Measurements from ENCODE around the gene AMBRA1. TPM values are rescaled to one million over a fixed set of nuclear protein-coding genes. Genes with fewer than 3 reads are reported as not detected.

AMBRA1 gene
- total RNA-seq, 1 donor from 2014 or later = 29.4 TPM

DNA sequence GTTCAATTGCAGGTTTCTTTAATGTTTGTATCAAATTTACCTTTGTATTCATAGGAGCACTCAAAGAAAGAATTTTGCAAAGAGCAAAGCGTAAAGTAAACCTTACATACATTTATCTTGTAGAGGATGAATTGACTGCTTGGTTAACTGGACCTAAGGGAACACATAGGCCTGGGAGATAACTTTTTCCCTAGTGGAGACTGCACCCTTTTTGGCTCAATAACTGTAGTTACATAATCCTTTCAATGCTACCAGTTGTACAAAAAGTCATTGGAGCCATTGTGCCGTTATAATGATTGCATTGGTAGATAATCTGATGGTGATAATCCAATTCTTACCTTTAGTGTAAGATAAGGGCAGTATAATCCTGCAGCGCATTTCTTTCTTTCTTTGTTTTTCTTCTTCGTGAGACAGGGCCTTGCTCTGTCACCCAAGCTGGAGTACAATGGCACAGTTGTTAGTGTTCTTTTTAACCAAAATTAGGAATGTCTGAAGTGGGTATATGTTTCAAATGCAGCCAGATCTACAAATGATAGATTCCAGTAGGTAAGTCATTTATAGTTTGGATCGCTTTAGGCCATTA, 41.8 kb upstream of the AMBRA1 start:
- Histone ChIP-seq H3K79me2 (ENCODE audit: insufficient read depth, low read length) (peaks cover 12% of the 10 kb centered on the region), H4K20me1 (ENCODE audit: insufficient read depth, low read length) (peaks cover 15% of the 10 kb centered on the region), H3K4me1 (ENCODE audit: insufficient read depth, low read length) (no peaks in the 10 kb centered on the region), H2AFZ (ENCODE audit: low read depth, low read length) (no peak overlapping the region), H3K36me3 (ENCODE audit: insufficient read depth, low read length) (peaks cover 15% of the 10 kb centered on the region), H3K9me3 (ENCODE audit: insufficient read depth, low read depth, low read length) (no peaks in the 10 kb centered on the region), H3K9ac (ENCODE audit: low read length) (no peak overlapping the region), H3K4me3 (ENCODE audit: insufficient read depth, low read depth, low read length) (no peak overlapping the region), H3K27ac (ENCODE audit: low read depth, low read length) (no peak overlapping the region), H3K27me3 (ENCODE audit: insufficient read depth, low read length) (no peaks in the 10 kb centered on the region), H3K4me2 (ENCODE audit: low read length) (no peak overlapping the region)
- FAIRE-seq = no peak
- no peak overlapping the region for H3K4me3 Mint-ChIP-seq (ENCODE audit: unreplicated experiment)
- H3K27me3 Mint-ChIP-seq (ENCODE audit: low read depth, unreplicated experiment) = no peaks in the 10 kb centered on the region
- DNase-seq (ENCODE audit: low read depth) = no peak
- no peak overlapping the region for H3K27ac Mint-ChIP-seq (ENCODE audit: unreplicated experiment)
- TF ChIP-seq EZH2 (IDR thresholded peaks at IDR 0.05; ENCODE audit: insufficient read depth, low read length) = no peak
- TF ChIP-seq, protein P1, sequence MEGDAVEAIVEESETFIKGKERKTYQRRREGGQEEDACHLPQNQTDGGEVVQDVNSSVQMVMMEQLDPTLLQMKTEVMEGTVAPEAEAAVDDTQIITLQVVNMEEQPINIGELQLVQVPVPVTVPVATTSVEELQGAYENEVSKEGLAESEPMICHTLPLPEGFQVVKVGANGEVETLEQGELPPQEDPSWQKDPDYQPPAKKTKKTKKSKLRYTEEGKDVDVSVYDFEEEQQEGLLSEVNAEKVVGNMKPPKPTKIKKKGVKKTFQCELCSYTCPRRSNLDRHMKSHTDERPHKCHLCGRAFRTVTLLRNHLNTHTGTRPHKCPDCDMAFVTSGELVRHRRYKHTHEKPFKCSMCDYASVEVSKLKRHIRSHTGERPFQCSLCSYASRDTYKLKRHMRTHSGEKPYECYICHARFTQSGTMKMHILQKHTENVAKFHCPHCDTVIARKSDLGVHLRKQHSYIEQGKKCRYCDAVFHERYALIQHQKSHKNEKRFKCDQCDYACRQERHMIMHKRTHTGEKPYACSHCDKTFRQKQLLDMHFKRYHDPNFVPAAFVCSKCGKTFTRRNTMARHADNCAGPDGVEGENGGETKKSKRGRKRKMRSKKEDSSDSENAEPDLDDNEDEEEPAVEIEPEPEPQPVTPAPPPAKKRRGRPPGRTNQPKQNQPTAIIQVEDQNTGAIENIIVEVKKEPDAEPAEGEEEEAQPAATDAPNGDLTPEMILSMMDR (IDR thresholded peaks at IDR 0.05; ENCODE audit: insufficient read depth, low read depth, low read length) = no peak
- peaks cover 5% of the 10 kb centered on the region for H3K36me3 Mint-ChIP-seq (ENCODE audit: low read depth, unreplicated experiment)
- H3K9me3 Mint-ChIP-seq (ENCODE audit: unreplicated experiment) = no peaks in the 10 kb centered on the region
- H3K4me1 Mint-ChIP-seq (ENCODE audit: low read depth, unreplicated experiment) = peaks cover 5% of the 10 kb centered on the region

DNA sequence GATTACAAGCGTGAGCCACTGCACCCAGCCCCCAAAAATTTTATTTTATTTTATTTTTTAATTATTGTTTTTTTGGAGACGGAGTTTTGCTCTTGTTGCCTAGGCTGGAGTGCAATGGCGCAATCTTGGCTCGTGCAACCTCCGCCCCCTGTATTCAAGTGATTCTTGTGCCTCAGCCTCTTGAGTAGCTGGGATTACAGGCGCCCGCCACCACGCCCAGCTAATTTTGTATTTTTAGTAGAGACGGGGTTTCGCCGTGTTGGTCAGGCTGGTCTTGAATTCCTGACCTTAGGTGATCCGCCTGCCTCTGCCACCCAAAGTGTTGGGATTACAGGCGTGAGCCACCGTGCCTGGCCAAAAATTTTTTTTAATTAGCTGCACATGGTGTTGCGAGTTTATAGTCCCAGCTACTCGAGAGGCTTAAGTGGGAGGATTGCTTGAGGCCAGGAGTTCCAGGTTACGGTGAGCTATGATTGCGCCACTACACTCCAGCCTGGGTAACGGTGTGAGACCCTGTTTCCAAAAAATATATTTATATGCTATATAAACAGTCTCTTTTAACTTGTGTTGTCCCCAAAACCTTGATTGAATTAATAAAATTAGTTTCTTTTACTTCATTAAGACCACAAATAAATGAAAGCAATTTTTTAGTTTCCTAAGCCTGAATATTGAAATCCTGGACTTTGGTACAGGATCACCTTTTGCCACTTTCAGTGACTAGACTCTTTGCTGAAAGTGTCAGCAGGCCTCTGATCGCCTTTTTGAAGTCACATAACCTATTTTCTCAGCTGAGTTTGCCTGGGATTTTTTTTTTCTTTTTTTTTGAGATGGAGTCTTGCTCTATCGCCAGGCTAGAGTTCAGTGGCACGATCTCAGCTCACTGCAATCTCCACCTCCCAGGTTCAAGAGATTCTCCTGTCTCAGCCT, 39.7 kb upstream of the AMBRA1 start:
- DNase-seq (ENCODE audit: low read depth) (no peak), FAIRE-seq (no peak)
- no peaks in the 10 kb centered on the region for H3K9me3 Mint-ChIP-seq (ENCODE audit: unreplicated experiment)
- H3K9ac ChIP-seq (ENCODE audit: low read length) = no peak overlapping the region
- TF ChIP-seq EZH2 (IDR thresholded peaks at IDR 0.05; ENCODE audit: insufficient read depth, low read length) = no peak
- TF ChIP-seq, protein P1 (IDR thresholded peaks at IDR 0.05; ENCODE audit: insufficient read depth, low read depth, low read length) = no peak
- peaks cover 2% of the 10 kb centered on the region for H3K4me1 Mint-ChIP-seq (ENCODE audit: low read depth, unreplicated experiment)
- no peaks in the 10 kb centered on the region for H3K27me3 ChIP-seq (ENCODE audit: insufficient read depth, low read length)
- H2AFZ ChIP-seq (ENCODE audit: low read depth, low read length) = no peak overlapping the region
- peaks cover 8% of the 10 kb centered on the region for H3K79me2 ChIP-seq (ENCODE audit: insufficient read depth, low read length)
- no peak overlapping the region for H3K4me3 Mint-ChIP-seq (ENCODE audit: unreplicated experiment)
- H3K27ac ChIP-seq (ENCODE audit: low read depth, low read length) = no peak overlapping the region
- peaks cover 7% of the 10 kb centered on the region for H3K36me3 Mint-ChIP-seq (ENCODE audit: low read depth, unreplicated experiment)
- no peaks in the 10 kb centered on the region for H3K4me1 ChIP-seq (ENCODE audit: insufficient read depth, low read length)
- no peaks in the 10 kb centered on the region for H3K9me3 ChIP-seq (ENCODE audit: insufficient read depth, low read depth, low read length)
- H3K36me3 ChIP-seq (ENCODE audit: insufficient read depth, low read length) = peaks cover 12% of the 10 kb centered on the region
- no peaks in the 10 kb centered on the region for H3K27me3 Mint-ChIP-seq (ENCODE audit: low read depth, unreplicated experiment)
- H3K4me3 ChIP-seq (ENCODE audit: insufficient read depth, low read depth, low read length) = no peak overlapping the region
- no peak overlapping the region for H3K27ac Mint-ChIP-seq (ENCODE audit: unreplicated experiment)
- H4K20me1 ChIP-seq (ENCODE audit: insufficient read depth, low read length) = peaks cover 16% of the 10 kb centered on the region
- no peak overlapping the region for H3K4me2 ChIP-seq (ENCODE audit: low read length)
